ENCODE data around the gene CCDC192. TPM values are rescaled to one million over a fixed set of nuclear protein-coding genes. Genes with fewer than 3 reads are reported as not detected.

Gene CCDC192
- total and polyA plus RNA-seq, 9 donors, result 0.26 to 2.6 (median 0.91) TPM; not detected in 1

GRCh38 chr5:127928053-127928452 lies 224.9 kb downstream of the CCDC192 start:
- H3K27me3 ChIP-seq, result no peaks in the 10 kb centered on the region
- TF ChIP-seq, protein P1, sequence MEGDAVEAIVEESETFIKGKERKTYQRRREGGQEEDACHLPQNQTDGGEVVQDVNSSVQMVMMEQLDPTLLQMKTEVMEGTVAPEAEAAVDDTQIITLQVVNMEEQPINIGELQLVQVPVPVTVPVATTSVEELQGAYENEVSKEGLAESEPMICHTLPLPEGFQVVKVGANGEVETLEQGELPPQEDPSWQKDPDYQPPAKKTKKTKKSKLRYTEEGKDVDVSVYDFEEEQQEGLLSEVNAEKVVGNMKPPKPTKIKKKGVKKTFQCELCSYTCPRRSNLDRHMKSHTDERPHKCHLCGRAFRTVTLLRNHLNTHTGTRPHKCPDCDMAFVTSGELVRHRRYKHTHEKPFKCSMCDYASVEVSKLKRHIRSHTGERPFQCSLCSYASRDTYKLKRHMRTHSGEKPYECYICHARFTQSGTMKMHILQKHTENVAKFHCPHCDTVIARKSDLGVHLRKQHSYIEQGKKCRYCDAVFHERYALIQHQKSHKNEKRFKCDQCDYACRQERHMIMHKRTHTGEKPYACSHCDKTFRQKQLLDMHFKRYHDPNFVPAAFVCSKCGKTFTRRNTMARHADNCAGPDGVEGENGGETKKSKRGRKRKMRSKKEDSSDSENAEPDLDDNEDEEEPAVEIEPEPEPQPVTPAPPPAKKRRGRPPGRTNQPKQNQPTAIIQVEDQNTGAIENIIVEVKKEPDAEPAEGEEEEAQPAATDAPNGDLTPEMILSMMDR (IDR thresholded peaks at IDR 0.05), result no peak
- TF ChIP-seq POLR2A (IDR thresholded peaks at IDR 0.05) (no peak), EP300 (IDR thresholded peaks at IDR 0.05) (no peak)
- H3K27ac ChIP-seq, result no peak overlapping the region
- WGBS, 3 donors, result 96 to 98% (median 97%) methylated on average over 4 of the region's 4 CpGs
- H3K36me3 ChIP-seq, result no peaks in the 10 kb centered on the region
- no peaks in the 10 kb centered on the region for H3K9me3 ChIP-seq
- intact Hi-C loops (cut with DNase I), result no loop called here
- H3K4me1 ChIP-seq (ENCODE audit: insufficient read depth), result no peaks in the 10 kb centered on the region
- DNase-seq, result no peak
- no peak overlapping the region for H3K4me3 ChIP-seq

DNA sequence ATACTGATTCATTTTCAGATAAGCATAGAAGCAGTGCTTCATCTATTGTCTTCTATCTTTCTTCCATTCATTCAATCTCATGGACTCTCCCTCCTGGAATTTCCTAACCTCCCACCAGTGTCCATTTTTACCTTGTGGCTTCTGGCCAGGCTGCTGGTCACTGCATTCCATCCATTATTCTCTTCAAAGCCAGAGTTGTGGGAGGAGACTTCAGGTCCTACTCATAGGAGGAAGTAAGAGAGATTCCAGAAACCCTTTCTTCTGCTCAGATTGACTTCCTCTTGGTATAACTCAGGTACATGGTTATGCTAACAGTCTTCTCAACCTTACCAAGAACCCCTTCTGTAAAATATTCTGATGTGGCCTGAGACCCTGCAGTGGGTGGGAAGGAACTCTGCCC lies 227.1 kb downstream of the CCDC192 start:
- H3K27me3 ChIP-seq, result no peaks in the 10 kb centered on the region
- H3K4me1 ChIP-seq (ENCODE audit: insufficient read depth), result peaks cover 2% of the 10 kb centered on the region
- no peaks in the 10 kb centered on the region for H3K9me3 ChIP-seq
- no peak overlapping the region for H3K4me3 ChIP-seq
- no peak for DNase-seq
- H3K27ac ChIP-seq, result no peak overlapping the region
- intact Hi-C loops (cut with DNase I), result no loop called here
- TF ChIP-seq, protein P1 (IDR thresholded peaks at IDR 0.05), result no peak
- no peak for TF ChIP-seq POLR2A (IDR thresholded peaks at IDR 0.05)
- TF ChIP-seq EP300 (IDR thresholded peaks at IDR 0.05), result no peak
- no peaks in the 10 kb centered on the region for H3K36me3 ChIP-seq

GRCh38 chr5:127931396-127931795 lies 228.2 kb downstream of the CCDC192 start:
- Histone ChIP-seq H3K4me3 (no peak overlapping the region), H3K4me1 (ENCODE audit: insufficient read depth) (peaks cover 2% of the 10 kb centered on the region), H3K36me3 (no peaks in the 10 kb centered on the region), H3K27ac (no peak overlapping the region), H3K9me3 (no peaks in the 10 kb centered on the region), H3K27me3 (no peaks in the 10 kb centered on the region)
- DNase-seq, result no peak
- intact Hi-C loops (cut with DNase I), result no loop called here
- WGBS, 3 donors, result 92 to 93% (median 93%) methylated on average over 1 of the region's 1 CpG
- TF ChIP-seq EP300 (IDR thresholded peaks at IDR 0.05), result no peak

GRCh38 chr5:127933348-127933747 lies 230.2 kb downstream of the CCDC192 start:
- Histone ChIP-seq H3K27ac (no peak overlapping the region), H3K4me3 (no peak overlapping the region), H3K36me3 (no peaks in the 10 kb centered on the region), H3K9me3 (no peaks in the 10 kb centered on the region), H3K4me1 (ENCODE audit: insufficient read depth) (peaks cover 2% of the 10 kb centered on the region), H3K27me3 (no peaks in the 10 kb centered on the region)
- intact Hi-C loops (cut with DNase I), result no loop called here
- DNase-seq, result no peak
- TF ChIP-seq, protein P1 (IDR thresholded peaks at IDR 0.05), result no peak
- TF ChIP-seq POLR2A (IDR thresholded peaks at IDR 0.05) (no peak), EP300 (IDR thresholded peaks at IDR 0.05) (no peak)
- WGBS, 3 donors, result 65 to 83% (median 80%) methylated on average over 5 of the region's 5 CpGs

DNA sequence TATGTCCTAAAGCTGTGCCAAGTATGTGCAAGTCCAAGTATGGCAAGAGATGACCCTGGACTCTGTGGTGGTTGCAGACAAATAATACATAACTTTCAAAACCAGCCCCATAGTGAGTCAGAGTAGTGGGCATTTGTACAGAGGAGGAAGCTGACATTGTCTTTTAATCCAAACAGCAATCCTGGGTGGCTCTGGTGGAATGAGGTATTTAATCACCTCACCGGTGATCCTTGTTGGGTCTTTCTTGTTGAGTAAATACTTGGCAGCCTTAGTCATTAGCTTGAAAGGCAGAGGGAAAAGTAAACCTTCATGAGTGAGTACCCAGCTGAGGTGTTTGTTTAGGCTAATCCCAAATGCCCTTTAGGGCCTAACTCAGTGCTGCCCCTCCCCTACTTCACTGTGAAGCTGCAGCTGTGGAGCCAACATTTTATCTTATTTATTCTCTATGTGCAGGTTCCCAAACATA lies 231.6 kb downstream of the CCDC192 start:
- 19 to 30% (median 19%) methylated on average over 1 of the region's 1 CpG for WGBS, 3 donors

More for the DNA sequence above, 231.6 kb downstream of the CCDC192 start:
- TF ChIP-seq EP300 (IDR thresholded peaks at IDR 0.05) (no peak), POLR2A (IDR thresholded peaks at IDR 0.05) (no peak)
- TF ChIP-seq, protein P1 (IDR thresholded peaks at IDR 0.05), result no peak
- Histone ChIP-seq H3K27ac (no peak overlapping the region), H3K36me3 (no peaks in the 10 kb centered on the region), H3K9me3 (no peaks in the 10 kb centered on the region), H3K27me3 (no peaks in the 10 kb centered on the region), H3K4me3 (no peak overlapping the region), H3K4me1 (ENCODE audit: insufficient read depth) (peaks cover 2% of the 10 kb centered on the region)
- no peak for DNase-seq
- intact Hi-C loops (cut with DNase I), result no loop called here

All from ovary (tissue), 9 donors.